Embryonic facial prominence (tissue), 1 donor: Measurements from ENCODE around the gene COL13A1.

Experiments used
- DNase-seq: peaks from one replicate; pipeline ENCODE4 v3.0.0-alpha.2; 2016; ENCODE audit errors: extremely low spot score

Gene COL13A1

DNA sequence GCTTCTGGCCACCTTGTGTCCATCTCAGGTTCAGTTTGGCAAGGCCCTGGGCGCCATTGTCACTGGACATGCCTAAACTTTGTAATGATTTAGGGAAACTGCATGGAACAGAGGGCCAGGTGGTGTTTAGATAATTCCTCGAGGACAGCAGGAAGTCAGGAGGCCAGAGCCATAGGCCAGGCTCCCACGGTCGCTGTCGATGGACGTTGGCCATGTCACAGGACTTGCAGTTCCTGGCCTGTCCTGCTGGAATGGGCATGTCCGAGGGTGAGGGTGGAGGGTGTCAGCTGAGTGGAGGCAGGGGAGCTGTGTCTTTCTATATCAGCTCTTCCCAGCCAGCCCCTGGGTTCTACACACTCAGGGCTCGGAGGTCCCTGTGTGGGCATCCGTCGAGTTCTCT, 143.1 kb downstream of the COL13A1 start:
- no peak for DNase-seq

DNA sequence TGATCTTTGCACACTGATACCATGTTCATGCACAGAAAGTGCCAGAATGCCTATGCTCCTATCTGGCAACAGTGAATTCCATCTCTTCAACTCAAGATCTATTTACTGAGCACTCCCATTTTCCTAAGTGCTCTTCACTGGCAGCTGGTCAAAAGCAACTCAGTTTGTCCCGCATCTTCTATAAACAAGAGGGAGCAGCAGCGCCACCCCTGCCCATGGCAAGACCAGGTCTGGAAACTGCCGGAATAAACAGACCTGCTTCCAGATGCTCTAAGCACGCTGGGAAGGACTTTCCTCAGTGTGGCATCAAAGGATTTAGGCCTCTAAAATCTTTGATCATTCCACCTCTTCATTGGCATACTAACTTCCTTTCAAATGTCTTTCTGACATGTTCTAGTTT, 146.6 kb downstream of the COL13A1 start:
- no peak for DNase-seq

DNA sequence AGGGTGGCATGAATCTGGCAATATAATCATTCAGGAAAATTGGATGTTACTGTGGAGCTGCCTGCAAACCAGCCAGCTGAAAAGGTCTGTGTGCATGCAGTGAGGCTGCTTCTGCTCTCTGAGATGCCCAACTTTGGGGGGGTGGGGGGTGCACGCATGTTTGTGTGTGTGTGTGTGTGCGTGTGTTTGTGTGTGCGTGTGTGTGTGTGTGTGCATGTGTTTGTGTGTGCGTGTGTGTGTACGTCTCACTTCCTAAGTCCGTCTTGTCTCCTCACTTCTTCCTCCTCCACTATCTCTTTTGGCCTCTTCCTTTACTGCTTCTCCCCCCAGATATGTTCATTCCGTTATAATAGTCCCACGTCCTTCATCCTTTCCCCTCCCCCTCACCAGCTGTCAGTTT, 148.1 kb downstream of the COL13A1 start:
- no peak for DNase-seq

DNA sequence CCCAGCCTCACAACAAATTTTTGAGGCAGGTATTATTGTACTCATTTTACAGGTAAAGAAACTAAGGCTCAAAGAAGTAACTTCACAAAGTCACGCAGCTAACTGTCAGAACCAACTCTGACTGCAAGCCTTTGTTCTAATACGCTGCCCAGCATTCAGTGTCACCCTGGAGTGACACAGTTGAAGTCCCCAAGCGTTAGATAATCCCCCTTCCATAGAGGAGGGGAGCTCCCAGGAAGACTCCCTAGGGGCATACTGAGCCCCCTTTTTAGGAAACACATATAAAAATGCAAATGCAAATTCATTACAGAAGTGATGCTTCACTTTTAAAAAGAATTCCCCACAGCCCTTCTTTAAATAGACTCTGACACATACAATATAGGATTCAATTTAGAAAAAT, 150.0 kb downstream of the COL13A1 start:
- DNase-seq: no peak

DNA sequence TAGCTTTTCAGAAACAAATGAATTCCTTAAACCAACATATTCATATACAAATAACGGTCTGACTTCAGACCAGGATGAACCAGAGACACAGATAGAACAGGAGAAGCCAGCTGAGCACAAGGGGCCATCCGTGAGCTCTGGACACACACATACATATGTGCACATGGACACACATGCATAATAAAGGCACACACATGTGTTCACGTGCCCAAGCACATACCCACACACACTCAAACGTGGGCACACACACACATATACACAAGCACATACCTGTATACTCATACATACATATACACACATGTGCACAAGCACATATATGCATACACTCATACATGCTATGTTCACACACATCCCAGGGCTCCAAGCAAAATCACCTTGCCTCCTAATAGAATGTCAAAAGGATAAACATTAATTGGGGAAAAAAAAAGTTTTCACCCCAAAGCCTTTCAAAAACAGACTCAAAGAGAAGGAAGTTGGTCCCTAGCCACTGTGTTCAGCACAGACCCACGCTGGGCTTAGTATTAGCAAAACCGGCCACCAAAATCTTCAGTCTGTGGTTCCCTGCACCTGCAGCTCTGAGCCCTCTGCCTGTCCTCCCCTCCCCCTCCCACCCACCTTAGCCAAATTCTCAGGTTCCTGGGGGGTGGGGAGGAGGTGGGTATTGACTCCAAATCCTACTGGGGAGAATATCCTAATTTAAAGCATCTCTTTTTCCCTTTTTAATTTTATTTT, 150.5 kb downstream of the COL13A1 start:
- DNase-seq: no peak

DNA sequence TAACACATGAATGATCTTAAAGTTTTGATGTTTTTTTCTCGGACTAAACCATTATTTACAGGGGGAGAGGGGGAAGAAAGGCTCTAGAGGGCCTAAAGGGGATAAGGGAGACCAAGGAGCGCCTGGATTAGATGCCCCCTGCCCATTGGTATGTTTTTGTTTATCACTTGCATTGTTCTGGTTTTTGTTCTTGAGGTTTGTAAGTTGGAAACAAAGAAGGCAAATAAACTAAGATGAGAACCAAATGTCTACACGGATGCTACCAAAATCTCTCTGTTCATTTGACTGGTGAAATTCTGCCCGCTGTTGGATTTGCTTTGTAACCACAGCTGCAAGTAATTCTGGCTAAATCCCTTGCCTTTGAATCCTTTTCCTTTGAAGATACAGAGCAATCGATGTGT, 151.1 kb downstream of the COL13A1 start:
- peak; percentile 39 for DNase-seq

DNA sequence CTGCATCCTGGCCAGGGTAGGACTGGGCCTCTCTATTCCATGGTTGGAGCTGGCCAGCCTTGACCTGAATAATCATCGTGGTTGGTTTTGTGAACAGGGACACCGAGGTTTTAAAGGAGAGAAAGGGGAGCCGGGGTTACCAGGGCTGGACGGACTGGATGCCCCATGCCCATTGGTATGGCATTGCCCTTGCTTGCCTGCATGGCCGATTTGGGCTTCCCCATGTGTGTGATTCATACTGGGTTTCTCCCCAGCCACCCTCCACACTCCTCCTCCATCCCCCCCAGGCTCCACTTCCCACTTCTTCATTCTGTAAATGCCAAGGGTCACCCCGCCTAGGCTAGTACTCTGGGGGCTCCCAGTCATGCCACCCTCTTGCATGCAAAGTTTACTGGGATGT, 152.1 kb downstream of the COL13A1 start:
- no peak for DNase-seq

DNA sequence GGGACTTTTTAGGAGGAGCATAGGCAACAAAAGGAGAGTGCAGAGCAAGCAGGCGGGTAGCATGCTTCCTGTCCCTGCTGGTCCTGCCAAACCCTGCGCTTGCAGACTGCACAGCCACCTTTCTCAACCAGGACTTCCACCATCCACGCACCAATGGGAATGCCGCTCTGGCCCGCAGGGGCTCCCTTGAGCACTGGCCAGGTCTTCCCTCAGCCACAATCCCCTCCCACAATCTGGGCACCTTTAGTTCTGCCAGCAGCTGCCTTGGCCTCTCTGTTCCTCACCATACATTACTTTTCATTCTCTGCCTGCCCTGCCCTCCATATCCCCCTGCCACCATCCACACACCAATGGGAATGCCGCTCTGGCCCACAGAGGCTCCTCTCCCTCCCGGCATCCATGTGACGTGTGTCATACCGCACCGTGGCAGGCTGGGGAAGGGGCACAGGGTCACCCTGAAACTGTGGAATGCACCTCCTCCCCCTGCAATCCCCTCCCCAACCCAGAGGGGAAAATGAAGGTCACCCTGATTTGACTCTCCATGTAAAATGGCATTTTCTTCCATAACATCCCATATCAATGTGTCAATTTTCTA, 153.6 kb downstream of the COL13A1 start:
- DNase-seq: no peak

DNA sequence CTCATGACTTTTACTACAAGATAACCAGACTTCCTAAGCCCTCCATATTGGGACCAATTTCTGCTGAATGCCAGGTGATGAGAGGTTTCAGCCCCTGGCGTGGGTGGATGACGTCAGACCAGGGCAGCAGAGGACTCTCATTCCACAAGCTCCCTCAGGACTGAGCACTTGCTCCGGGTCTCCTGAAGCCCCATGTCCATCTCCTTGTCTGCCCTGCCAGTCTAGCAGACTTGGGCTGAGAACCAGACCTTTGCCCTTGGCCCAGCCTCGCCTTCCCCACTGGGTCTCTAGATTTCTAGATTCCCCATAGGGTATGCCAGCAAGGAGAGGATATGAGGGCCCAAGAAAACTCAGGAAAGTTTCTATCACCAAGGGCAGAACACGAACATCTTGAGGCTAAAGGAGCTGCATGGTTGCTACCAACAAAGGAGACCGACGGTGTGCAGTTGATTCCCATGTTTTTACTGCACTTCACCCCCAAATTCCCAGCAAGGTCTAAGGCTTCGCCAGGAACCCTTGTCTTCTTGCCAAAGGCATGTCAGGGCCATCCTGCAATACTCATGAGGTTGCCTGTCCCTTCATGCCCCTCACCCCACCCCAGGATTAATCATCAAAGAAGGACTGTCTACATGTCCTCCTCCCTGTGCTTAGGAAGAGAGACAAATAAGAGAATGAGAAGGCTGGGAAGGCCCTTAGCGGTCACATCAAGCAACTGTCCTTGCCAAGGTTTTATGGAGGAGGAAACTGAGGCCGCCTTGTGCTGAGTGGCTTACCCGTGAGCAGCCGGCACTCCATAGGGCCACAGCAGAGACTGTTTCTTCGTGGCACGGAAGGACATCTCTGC, 154.4 kb downstream of the COL13A1 start:
- DNase-seq: no peak

DNA sequence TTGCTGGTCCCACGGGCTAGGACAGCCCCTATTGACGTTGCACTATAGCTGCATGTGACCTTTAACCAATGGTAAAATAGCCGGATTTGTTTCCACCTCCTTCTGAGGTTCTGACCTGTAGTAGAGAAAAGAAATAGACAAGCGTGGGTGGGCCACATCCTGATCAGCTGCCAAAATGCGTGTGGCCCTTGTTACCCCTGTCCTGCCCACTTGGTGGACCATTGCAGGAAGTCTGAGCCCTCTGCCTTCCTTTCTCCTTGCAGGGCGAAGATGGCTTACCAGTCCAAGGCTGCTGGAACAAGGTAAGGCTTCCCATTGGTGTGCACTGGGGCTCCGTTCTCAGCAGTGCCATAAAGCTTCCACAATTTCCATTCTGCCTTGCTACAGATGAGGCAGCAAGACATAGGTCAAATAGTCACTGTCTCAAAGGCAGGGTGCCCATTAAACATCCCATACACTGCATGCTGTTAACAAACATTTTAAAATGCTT, 155.1 kb downstream of the COL13A1 start:
- no peak for DNase-seq

DNA sequence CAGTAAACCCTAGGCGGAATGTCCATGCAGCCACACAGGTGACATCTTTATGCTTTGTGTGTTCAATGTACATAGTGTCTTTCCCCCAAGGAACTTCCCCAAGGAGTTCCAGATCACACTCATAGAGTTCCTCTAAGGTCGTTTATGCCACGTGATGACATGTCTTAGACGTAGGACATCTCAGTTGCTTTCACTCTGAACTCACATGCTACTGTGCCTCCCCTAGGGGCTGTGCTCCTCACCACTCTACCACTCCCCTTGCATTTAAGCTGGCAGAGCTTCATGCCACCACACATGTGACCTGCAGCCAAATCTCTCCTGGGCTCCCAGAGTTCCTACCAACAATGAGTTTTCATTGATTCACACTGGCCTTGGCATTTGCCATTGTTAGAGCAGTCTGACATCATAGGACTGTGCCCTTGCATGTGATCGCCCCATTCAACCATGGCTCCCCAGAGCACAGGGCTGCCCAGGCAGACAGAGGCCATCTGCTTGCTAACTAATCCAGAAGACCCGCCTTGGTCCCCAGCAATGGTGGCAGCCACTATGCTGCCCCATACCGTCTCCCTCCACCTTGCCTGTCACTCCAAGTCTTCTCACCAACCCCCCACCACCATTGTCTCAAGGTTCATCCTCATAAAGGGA, 155.7 kb downstream of the COL13A1 start:
- no peak for DNase-seq

DNA sequence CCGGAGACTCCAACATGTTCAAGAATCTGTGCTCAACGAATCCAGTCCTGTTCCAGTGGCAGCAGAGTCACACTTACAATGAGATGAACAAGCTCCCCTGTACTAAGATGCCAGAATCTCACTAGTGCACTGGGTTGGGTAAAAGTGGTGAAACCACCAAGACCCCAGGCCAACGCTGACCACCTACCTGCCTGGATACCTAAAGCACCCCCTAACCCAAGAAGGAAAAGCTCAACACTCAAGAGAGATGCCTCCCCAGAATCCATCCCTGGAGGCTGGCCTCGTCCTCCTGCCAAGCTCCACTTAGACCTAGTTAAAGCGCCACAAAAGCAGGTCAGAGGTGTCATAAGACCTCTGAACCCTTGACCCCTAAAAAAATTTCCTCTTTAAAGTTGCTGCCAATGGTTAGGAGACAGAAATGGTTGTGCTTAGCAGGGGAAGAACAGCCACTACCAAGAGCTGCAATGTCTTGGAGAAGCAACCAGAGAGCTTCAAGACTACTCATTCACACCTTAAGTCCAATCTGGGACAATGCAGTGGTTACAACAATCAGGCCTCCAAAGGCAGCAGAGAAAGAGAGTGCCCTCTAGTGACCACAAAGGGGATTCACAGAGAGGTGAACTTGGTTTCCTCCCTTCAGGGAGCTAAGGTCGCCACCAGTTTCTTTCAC, 156.3 kb downstream of the COL13A1 start:
- no peak for DNase-seq

DNA sequence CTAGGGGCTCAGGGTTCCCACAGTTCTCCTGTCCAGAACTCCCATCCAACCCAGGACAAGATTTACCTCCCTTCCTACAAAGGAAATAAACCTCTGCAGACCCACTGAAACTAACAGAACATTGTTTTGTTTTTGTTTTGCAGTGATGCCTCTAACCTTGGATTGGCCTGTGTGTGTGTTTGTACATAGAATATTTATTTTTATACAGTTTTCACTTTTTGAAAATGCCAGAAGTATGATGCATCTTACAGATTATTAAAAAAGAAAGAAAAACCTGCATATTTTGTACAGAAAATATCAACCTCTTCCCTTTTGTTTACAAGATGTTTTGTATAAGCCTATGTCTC, 156.8 kb downstream of the COL13A1 start:
- DNase-seq: no peak

DNA sequence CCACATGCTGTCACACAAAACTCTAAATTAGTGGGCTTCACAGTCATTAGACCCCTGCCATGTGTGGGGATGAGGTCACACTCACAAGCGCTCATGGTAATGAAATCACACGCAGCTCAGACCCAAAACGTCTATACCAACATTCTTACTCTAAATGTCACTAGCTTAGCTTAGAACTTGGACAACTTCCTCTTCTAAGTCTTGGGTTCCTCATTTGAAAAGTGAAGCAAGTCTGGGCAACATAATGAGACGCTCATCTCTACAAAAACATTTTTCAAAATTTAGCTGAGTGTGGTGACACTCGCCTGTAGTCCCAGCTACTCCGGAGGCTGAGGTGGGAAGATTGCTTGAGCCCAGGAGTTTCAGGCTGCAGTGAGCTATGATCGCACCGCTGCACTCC, 158.2 kb downstream of the COL13A1 start:
- peak; percentile 9 for DNase-seq

DNA sequence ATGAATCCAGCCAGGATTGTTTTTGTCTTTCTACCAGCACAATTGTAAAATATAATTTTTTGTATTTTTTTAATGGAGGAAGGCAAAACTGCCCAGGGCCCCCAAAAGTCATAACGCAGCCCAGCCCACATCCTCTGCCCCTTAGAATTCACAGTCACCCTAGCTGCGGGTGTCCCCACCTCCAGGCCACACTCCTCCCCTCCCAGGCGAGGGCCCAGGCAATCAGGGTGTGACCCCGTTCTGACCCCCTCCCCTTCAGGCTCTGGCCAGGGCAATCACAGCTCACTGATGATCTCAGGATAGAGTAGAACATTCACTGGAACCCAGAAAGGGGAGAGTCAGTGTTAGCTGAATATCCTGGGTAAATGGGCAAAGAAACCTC, 158.9 kb downstream of the COL13A1 start:
- DNase-seq: no peak

DNA sequence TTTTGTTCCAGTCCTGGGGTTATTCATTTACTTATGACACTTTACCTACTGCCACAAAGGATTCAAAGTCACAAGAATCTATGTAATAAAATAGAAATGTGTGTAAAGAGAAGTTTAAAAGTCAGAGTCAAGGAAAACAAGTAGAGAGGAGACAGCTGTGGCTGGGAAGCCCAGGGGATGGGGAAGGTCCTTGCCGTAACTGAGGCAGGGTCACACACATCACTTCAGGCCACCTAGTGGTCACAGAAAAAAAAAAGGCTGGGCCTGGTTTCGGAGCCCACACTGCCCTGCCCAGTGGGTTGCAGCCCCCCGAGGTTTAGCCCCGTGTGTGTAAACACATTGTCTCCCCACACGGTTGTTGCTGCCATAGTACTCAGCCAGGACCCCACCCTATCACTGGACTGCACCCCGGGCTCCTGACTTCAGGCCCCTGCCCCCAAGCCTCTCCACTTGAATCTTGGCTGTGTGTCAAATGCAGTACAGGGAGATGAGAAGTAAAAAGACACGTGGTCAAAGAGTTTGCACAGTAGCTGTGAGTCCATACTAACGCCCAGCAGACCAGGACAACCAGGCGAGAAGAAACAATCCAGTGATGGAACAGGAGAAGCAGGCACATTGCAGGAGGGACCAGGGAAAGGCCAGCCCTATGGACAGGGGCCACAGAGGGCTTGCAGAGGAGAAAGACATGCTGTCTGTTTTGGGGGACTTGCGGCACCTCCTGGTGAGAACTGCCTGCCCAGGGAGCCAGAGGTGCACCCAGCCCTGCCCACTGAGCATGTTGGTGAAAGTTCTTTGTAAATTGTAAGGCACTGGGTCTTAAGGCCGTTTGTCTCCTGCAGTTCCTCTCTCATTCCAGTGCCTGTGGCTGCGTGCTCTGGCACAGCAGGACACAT, 159.5 kb downstream of the COL13A1 start:
- DNase-seq: no peak

DNA sequence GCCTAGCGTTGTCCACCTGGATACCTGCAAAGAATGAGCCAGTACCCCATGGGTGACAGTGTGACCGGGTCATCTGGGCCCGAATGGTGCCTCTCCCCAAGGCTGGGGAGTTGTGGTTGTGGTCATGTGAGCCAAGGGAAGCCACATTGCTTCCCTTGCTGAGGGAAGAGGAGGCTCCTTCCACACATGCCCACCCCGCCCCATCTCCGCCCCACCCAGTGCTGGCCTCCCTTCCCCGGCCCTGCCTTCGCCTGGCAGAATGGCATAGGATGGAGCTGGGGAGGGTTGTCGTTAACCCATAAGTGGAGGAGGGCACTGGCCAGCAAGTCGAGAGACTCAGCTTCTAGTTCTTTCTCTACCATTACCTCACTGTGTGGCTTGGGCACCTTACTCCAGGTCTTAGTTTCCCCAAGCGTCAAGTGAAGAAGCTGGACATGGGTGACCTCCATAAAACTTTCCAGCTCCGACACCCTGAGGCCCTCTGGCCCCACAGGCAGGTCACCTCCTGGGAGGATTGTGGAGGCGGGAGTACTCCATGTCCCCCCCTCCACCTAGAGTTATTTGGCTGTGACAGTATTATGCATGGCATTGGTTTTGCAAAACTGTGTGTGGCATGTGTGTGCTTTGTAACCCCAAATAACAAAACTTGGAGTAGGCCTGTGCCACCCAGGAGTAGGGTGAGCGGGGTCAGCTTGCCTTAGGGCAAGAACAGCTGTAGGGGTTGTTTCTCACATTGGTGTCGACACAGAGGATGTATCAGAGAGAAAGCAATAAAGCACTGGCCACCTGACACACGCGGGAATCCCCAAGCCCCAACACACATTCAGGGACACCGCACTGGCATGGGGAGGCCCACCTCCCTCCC, 160.4 kb downstream of the COL13A1 start:
- DNase-seq: no peak

DNA sequence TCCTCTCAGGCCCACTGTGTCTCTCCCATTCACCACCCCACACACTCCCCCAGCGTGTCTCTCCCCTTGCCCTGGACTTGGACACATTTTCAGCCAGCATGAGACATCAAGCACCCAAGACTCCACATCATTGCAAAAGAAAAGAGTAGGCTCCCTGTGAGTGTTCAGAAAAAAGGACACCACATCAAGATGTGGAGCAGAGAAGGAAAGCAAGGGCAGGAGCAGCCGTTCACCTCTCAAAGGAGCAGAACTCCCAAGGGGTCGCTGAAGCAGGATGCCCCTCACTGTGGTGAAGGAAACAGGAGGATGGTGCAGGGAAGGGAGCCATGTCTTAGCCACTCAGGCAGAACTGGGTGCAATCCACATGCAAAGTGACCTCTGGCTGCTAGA, 161.0 kb downstream of the COL13A1 start:
- DNase-seq: no peak

DNA sequence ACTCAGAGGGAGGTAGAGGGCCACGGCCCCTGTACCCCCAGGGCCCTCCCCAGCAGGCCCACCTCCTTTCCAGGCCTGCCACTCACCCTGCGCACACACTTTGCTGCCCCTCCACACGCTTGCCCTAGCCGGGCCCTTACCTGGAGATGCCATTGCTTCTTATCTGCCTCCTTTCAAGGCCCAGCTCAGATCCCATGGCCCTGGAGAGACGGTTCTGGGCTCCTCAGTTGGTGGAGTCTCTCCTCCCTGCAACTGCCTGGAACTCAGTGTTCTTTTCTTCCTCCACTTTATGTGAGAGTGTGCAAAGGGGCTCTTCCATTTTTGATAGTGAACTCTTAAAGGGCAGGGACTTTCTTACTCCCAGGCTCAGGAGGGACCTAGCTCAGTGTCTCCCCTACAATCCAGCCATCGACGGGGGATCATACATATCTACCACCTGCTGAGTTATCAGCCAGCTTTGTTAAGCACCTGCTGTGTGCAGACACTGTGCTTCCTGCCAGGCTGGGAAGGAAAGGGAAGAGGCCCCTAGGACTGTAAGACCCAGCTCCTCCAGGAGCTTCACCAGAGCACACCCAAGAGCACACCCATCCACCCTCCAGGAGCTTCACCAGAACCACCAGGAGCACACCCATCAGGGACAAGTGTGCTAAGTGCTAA, 161.6 kb downstream of the COL13A1 start:
- DNase-seq: no peak
